Activated CD8-positive, alpha-beta T cell treated with anti-CD3 and anti-CD28 coated beads, Interleukin-2, amount 10 ng/mL, durations not matched to agents 7 days and 5 days (primary cell): ENCODE measurements around the gene PLET1. TPM values are rescaled to one million over a fixed set of nuclear protein-coding genes. Genes with fewer than 3 reads are reported as not detected.

Source experiments
- ATAC-seq: fragments of 150-1000 bp; cut with Tn5 transposase; one replicate; pipeline ENCODE4 v1.10.0; 2021; ENCODE audit warnings: moderate library complexity
- CTCF ChIA-PET: fragments of 350-600 bp; sonication (Branson Sonifier 250); formaldehyde crosslinking; loops from one replicate; lab custom pipeline; 2021; ENCODE audit warnings: antibody characterized with exemption; lab: Charles Lee
- POLR2A ChIA-PET: fragments of 350-600 bp; sonication (Branson Sonifier 250); formaldehyde crosslinking; loops from one replicate; lab custom pipeline; 2021; ENCODE audit warnings: antibody characterized with exemption; lab: Charles Lee
- DNase-seq: peaks from one replicate; pipeline ENCODE4 v3.0.0-alpha.2; 2020
- H3K27ac Mint-ChIP-seq: one replicate; pipeline ENCODE4 v1.8.0; 2021; ENCODE audit warnings: mild to moderate bottlenecking, mixed read lengths
- H3K27me3 Mint-ChIP-seq: one replicate; pipeline ENCODE4 v1.8.0; 2021; ENCODE audit warnings: low read depth, mixed read lengths
- H3K36me3 Mint-ChIP-seq: one replicate; pipeline ENCODE4 v1.8.0; 2021; ENCODE audit warnings: low read depth, mixed read lengths
- H3K4me1 Mint-ChIP-seq: one replicate; pipeline ENCODE4 v1.8.0; 2021; ENCODE audit warnings: low read depth, mixed read lengths
- H3K4me3 Mint-ChIP-seq: one replicate; pipeline ENCODE4 v1.8.0; 2021; ENCODE audit warnings: mild to moderate bottlenecking, mixed read lengths
- H3K9me3 Mint-ChIP-seq: one replicate; pipeline ENCODE4 v1.8.0; 2022; ENCODE audit warnings: mixed read lengths; ENCODE audit not compliant: insufficient read depth
- total RNA-seq, 2 experiments: library from RNA; stranded (reverse); gene quantifications; one replicate each; pipeline ENCODE4 v1.2.3, GENCODE V29; 2021

The PLET1 gene
- total RNA-seq = not detected

- CTCF ChIA-PET = no interaction called here
These were observed at the start of gene PLET1 for GRCh38 chr11:112260490-112260889. Gene PLET1 (minus strand): TSS chr11:112260860. CDS start chr11:112260589, 271 bp downstream.

GRCh38 chr11:112310419-112310818, 49.8 kb upstream of the PLET1 start:
- Mint-ChIP-seq H3K4me3 (no peak overlapping the region), H3K27ac (no peak overlapping the region), H3K4me1 (no peaks in the 10 kb centered on the region), H3K27me3 (peaks cover 2% of the 10 kb centered on the region), H3K9me3 (no peaks in the 10 kb centered on the region), H3K36me3 (no peaks in the 10 kb centered on the region)
- DNase-seq = no peak
- CTCF ChIA-PET = interaction anchor here (1.1 kb wide), 1 partner anchor 10 kb away, joined by 4 read pairs; no protein-coding TSS in a partner anchor
- ATAC-seq = no peak
- POLR2A ChIA-PET = no interaction called here

More at GRCh38 chr11:112260490-112260889, at the start of gene PLET1:
- Mint-ChIP-seq H3K9me3 (no peaks in the 10 kb centered on the region), H3K4me1 (no peaks in the 10 kb centered on the region), H3K27ac (no peak within 1 kb of the TSS), H3K36me3 (no peaks in the 10 kb centered on the region), H3K4me3 (no peak within 1 kb of the TSS), H3K27me3 (peaks cover 3% of the 10 kb centered on the region)
- no peak for ATAC-seq
- no peak for DNase-seq
- POLR2A ChIA-PET = no interaction called here

- Mint-ChIP-seq H3K27ac (no peak overlapping the region), H3K36me3 (no peaks in the 10 kb centered on the region), H3K4me3 (no peak overlapping the region), H3K9me3 (no peaks in the 10 kb centered on the region), H3K4me1 (peaks cover 10% of the 10 kb centered on the region), H3K27me3 (peaks cover 2% of the 10 kb centered on the region)
- ChIA-PET CTCF (no interaction called here), POLR2A (no interaction called here)
- ATAC-seq (no peak), DNase-seq (no peak)
These were observed 48.0 kb upstream of the PLET1 start for GRCh38 chr11:112308651-112309050.

- POLR2A ChIA-PET = no interaction called here
- ATAC-seq (no peak), DNase-seq (no peak)
- no peak overlapping the region for H3K27ac Mint-ChIP-seq
- no peaks in the 10 kb centered on the region for H3K9me3 Mint-ChIP-seq
- H3K4me3 Mint-ChIP-seq = no peak overlapping the region
- CTCF ChIA-PET = no interaction called here
- H3K27me3 Mint-ChIP-seq = no peaks in the 10 kb centered on the region
- peaks cover 13% of the 10 kb centered on the region for H3K4me1 Mint-ChIP-seq
- no peaks in the 10 kb centered on the region for H3K36me3 Mint-ChIP-seq
These were observed 47.0 kb upstream of the PLET1 start for GRCh38 chr11:112307616-112308015.

- no peaks in the 10 kb centered on the region for H3K27me3 Mint-ChIP-seq
- ChIA-PET CTCF (no interaction called here), POLR2A (no interaction called here)
- ATAC-seq (no peak), DNase-seq (no peak)
- no peaks in the 10 kb centered on the region for H3K9me3 Mint-ChIP-seq
- no peak overlapping the region for H3K27ac Mint-ChIP-seq
- H3K4me1 Mint-ChIP-seq = peaks cover 22% of the 10 kb centered on the region
- H3K36me3 Mint-ChIP-seq = no peaks in the 10 kb centered on the region
- H3K4me3 Mint-ChIP-seq = no peak overlapping the region
These were observed 45.6 kb upstream of the PLET1 start for GRCh38 chr11:112306230-112306629.

DNA sequence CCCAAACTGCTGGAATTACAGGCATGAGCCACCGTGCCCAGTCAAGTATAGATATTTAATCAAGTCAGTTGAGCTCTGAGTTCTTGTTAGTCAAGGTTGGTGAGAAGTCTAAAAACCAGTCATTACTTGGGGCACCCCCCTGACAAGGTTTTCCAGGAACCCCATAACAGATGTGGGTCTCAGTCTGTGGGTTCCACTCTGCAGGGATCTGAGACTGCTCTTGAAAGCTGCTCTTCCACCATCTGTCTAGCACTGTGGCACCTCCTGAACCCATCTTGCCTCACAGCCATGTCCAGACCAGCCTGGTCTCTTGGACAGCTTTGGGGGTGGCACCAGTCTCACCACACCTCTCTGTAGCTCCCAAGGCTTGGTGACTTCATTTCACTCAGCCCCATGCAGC, 44.3 kb upstream of the PLET1 start:
- ChIA-PET POLR2A (no interaction called here), CTCF (no interaction called here)
- Mint-ChIP-seq H3K27ac (no peak overlapping the region), H3K9me3 (no peaks in the 10 kb centered on the region), H3K27me3 (no peaks in the 10 kb centered on the region), H3K4me1 (peaks cover 24% of the 10 kb centered on the region), H3K4me3 (no peak overlapping the region), H3K36me3 (no peaks in the 10 kb centered on the region)
- DNase-seq (no peak), ATAC-seq (no peak)

DNA sequence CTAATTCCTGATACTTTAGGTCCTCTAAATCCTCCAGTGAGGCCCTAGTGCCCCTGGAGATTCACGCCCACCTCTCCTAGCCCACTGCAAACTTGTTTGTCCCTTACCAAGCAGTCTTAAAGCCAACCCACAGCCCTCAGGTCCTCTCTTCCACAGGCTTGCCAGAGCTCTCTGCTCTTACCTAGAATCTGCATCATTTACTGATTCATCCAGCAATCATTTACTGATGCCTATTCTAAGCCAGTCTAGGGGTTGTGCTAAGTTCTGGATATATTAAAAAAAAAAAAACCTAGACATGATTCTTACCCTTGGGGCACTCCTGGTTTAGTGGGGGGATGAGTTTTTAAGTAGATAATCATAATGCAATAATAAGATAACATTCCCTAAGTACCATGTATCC, 43.0 kb upstream of the PLET1 start:
- H3K4me1 Mint-ChIP-seq = peaks cover 29% of the 10 kb centered on the region
- CTCF ChIA-PET = interaction anchor here (1.0 to 1.5 kb wide), 2 partner anchors 23 to 151 kb away, joined by 5 to 7 read pairs; no protein-coding TSS in a partner anchor
- DNase-seq = no peak
- ATAC-seq = no peak
- no peak overlapping the region for H3K4me3 Mint-ChIP-seq
- H3K36me3 Mint-ChIP-seq = no peaks in the 10 kb centered on the region
- POLR2A ChIA-PET = no interaction called here
- H3K27me3 Mint-ChIP-seq = no peaks in the 10 kb centered on the region
- H3K27ac Mint-ChIP-seq = no peak overlapping the region
- no peaks in the 10 kb centered on the region for H3K9me3 Mint-ChIP-seq

DNA sequence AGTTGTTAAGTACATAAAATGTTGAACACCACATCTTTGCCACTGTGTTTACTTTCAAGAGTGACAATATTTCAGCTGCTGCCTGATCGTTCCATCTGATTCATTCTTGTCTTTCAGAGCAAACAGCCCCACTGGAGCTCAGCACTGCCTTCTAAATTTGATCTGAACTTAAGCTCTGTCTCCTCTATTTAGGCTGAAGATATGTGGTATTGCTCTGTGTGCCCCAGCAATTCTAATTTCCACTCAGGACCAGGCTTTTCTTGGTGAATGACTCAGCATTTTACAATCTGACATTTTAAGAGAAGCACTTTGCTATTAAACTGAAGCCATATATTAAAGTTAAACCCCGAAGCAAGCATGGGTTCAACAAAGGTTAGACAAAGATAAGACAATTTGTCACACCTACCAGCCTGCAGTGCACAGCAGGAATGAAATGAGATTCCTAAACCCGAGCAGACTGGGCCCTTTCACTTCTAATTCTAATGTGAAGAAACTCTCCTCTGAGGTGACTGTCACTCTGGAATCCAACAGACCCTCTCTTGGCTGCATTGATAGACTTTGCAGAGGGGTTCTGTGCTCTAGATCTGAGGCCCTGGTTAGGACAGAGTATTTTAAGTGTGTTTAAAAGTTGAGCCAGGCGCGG, 41.7 kb upstream of the PLET1 start:
- Mint-ChIP-seq H3K27me3 (no peaks in the 10 kb centered on the region), H3K36me3 (no peaks in the 10 kb centered on the region), H3K4me1 (peaks cover 42% of the 10 kb centered on the region), H3K27ac (peak overlapping the region; percentile 43), H3K9me3 (no peaks in the 10 kb centered on the region), H3K4me3 (no peak overlapping the region)
- DNase-seq (no peak), ATAC-seq (no peak)
- ChIA-PET CTCF (interaction anchor here (1.5 kb wide), 1 partner anchor 152 kb away, joined by 5 read pairs; no protein-coding TSS in a partner anchor), POLR2A (no interaction called here)

DNA sequence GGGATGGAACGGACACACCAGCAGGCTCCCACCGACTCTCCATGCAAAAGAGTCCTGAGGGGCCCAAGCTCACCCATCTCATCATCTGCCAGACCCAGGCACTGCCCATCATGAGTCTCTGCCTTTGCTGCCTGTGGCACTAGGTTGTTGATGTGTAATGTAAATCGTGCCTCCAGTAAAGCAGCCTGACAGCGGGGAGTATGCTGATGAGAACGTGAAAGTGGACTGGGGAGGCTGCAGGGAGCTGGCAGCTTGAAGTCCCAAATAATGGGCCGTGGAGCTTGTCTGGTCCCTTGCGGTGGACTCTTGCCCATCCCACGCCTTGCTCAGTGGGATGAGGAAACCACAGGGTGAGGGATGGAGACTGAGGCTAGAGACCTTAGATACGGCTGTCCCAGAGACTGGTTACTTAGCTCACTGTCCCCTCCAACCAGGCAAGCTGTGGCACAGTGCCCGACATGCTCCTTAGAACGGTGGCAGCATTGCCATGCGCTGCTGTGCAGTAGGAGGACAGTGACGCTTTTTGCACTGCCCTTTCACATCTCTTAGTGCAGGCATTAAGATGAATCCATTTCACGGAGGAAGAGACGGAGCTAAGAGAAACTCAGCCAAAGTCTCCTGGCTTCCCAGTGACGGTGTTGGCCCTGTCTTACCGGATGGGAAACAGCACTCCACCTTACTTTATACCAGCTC, 39.6 kb upstream of the PLET1 start:
- CTCF ChIA-PET = interaction anchor here (0.8 to 1.2 kb wide), 2 partner anchors 9 to 255 kb away, joined by 3 to 4 read pairs; no protein-coding TSS in a partner anchor
- H3K27ac Mint-ChIP-seq = no peak overlapping the region
- POLR2A ChIA-PET = interaction anchor here (0.6 kb wide), 1 partner anchor 950 kb away, joined by 4 read pairs; no protein-coding TSS in a partner anchor
- DNase-seq = no peak
- no peak overlapping the region for H3K4me3 Mint-ChIP-seq
- no peaks in the 10 kb centered on the region for H3K36me3 Mint-ChIP-seq
- H3K9me3 Mint-ChIP-seq = no peaks in the 10 kb centered on the region
- ATAC-seq = no peak
- H3K27me3 Mint-ChIP-seq = no peaks in the 10 kb centered on the region
- H3K4me1 Mint-ChIP-seq = peaks cover 55% of the 10 kb centered on the region

DNA sequence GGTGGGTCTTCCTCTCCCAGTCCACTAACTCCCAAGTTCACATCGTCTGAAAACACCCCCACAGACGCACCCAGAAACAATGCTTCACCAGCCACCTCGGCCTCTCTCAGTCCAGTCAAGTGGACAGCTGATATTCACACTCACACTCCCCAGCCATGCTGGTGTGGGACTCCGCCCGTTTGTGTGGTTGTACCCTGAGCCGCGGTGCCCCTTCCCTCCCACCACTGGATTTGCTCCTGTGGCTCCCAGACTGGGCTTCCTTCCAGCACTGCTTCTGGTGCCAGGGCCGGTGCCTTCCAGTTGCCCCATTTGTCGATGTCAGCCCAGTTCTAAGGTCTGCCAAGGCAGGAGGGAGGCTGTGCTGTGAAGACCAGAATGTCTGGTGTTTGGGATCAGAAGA, 37.9 kb upstream of the PLET1 start:
- peak overlapping the region; percentile 88 for H3K27ac Mint-ChIP-seq
- ChIA-PET CTCF (no interaction called here), POLR2A (no interaction called here)
- peaks cover 46% of the 10 kb centered on the region for H3K4me1 Mint-ChIP-seq
- ATAC-seq = no peak
- no peaks in the 10 kb centered on the region for H3K27me3 Mint-ChIP-seq
- H3K36me3 Mint-ChIP-seq = peaks cover 6% of the 10 kb centered on the region
- no peak for DNase-seq
- no peak overlapping the region for H3K4me3 Mint-ChIP-seq
- H3K9me3 Mint-ChIP-seq = no peaks in the 10 kb centered on the region

- peak; percentile 49 for DNase-seq
- Mint-ChIP-seq H3K4me3 (peak overlapping the region; percentile 49), H3K36me3 (peaks cover 8% of the 10 kb centered on the region)
These were observed 36.7 kb upstream of the PLET1 start for GRCh38 chr11:112297248-112297866.

DNA sequence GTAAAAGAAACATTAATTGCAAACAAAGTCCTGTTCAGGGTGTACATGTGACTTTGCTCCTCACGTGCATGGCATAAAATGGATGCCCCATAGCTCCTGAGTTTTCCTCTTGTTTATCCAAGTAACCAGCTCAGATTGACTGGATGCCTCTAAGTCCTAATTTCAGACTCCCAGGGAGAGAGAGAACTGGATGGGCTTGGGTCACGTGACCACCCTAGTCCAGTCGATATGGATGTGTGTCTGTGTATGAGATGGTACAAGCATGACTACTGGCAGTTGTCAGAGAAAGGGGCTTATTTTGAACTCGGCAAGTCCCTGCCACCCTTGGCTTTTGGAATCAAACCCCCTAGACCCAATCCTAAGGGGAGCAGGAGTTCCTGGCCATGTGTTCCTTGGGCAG, 35.4 kb upstream of the PLET1 start:
- DNase-seq = no peak
- ATAC-seq = no peak
- peaks cover 7% of the 10 kb centered on the region for H3K27me3 Mint-ChIP-seq
- POLR2A ChIA-PET = no interaction called here
- no peaks in the 10 kb centered on the region for H3K9me3 Mint-ChIP-seq
- peaks cover 41% of the 10 kb centered on the region for H3K4me1 Mint-ChIP-seq
- CTCF ChIA-PET = interaction anchor here (1.0 kb wide), 1 partner anchor 16 kb away, joined by 5 read pairs; no protein-coding TSS in a partner anchor
- no peak overlapping the region for H3K4me3 Mint-ChIP-seq
- no peak overlapping the region for H3K27ac Mint-ChIP-seq
- H3K36me3 Mint-ChIP-seq = peaks cover 11% of the 10 kb centered on the region

More at GRCh38 chr11:112297248-112297866, 36.7 kb upstream of the PLET1 start:
- peak overlapping the region; percentile 88 for H3K27ac Mint-ChIP-seq
- H3K27me3 Mint-ChIP-seq = no peaks in the 10 kb centered on the region
- POLR2A ChIA-PET = no interaction called here
- H3K4me1 Mint-ChIP-seq = peaks cover 42% of the 10 kb centered on the region
- no peaks in the 10 kb centered on the region for H3K9me3 Mint-ChIP-seq
- CTCF ChIA-PET = no interaction called here
- ATAC-seq = peak; percentile 76
